Activated naive CD8-positive, alpha-beta T cell treated with anti-CD3 and anti-CD28 coated beads, Interleukin-2, amount 10 ng/mL, durations not matched to agents 7 days and 5 days (primary cell): ENCODE results near the gene BRICD5. TPM values are rescaled to one million over a fixed set of nuclear protein-coding genes. Genes with fewer than 3 reads are reported as not detected.
A peak's percentile ranks its signal among the peaks of the same experiment; 100 is the strongest.

Experiments
- ATAC-seq: fragments of 150-1000 bp; cut with Tn5 transposase; one replicate; pipeline ENCODE4 v1.10.0; 2021; ENCODE audit warnings: low read depth, moderate library complexity
- POLR2A ChIA-PET: fragments of 350-600 bp; sonication (Branson Sonifier 250); formaldehyde crosslinking; loops from one replicate; lab custom pipeline; 2021; ENCODE audit warnings: antibody characterized with exemption; lab: Charles Lee
- DNase-seq: peaks from one replicate; pipeline ENCODE4 v3.0.0; 2021
- H3K27ac Mint-ChIP-seq: one replicate; pipeline ENCODE4 v1.8.0; 2022; ENCODE audit warnings: mild to moderate bottlenecking, mixed read lengths
- H3K27me3 Mint-ChIP-seq: one replicate; pipeline ENCODE4 v1.8.0; 2022; ENCODE audit warnings: mild to moderate bottlenecking, moderate library complexity, mixed read lengths
- H3K36me3 Mint-ChIP-seq: one replicate; pipeline ENCODE4 v1.8.0; 2021; ENCODE audit warnings: mild to moderate bottlenecking, mixed read lengths
- H3K4me1 Mint-ChIP-seq: one replicate; pipeline ENCODE4 v1.8.0; 2021; ENCODE audit warnings: mixed read lengths
- H3K4me3 Mint-ChIP-seq: one replicate; pipeline ENCODE4 v1.8.0; 2022; ENCODE audit warnings: mild to moderate bottlenecking, moderate library complexity, mixed read lengths
- H3K9me3 Mint-ChIP-seq: one replicate; pipeline ENCODE4 v1.8.0; 2021; ENCODE audit warnings: mixed read lengths
- total RNA-seq, 2 experiments: library from RNA; stranded (reverse); gene quantifications; one replicate each; pipeline ENCODE4 v1.2.3, GENCODE V29; 2021

The BRICD5 gene
- total RNA-seq, 2 experiments from 2014 or later, result 17.3 to 18.4 TPM

DNA sequence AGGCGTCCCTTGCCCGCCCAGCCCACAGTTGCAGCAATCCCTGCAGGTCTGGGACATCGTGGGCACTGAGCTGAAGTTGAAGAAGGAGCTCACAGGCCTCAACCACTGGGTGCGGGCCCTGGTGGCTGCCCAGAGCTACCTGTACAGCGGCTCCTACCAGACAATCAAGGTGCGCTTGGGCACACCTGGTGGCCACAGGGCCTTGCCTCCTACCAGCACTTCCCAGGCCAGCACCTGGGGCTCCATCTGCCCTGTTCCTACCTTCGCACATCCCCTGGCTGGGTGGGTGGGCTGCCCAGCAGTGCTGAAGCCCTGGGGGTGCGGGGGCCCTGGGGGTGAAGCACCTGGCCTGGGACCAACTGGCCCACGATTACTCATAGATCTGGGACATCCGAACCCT is 35.2 kb downstream of the BRICD5 start:
- ATAC-seq (no peak), DNase-seq (no peak)
- H3K27me3 Mint-ChIP-seq, result no peaks in the 10 kb centered on the region
- H3K27ac Mint-ChIP-seq, result no peak overlapping the region
- H3K4me1 Mint-ChIP-seq, result no peaks in the 10 kb centered on the region
- peaks cover 1% of the 10 kb centered on the region for H3K36me3 Mint-ChIP-seq
- POLR2A ChIA-PET, result no interaction called here
- no peaks in the 10 kb centered on the region for H3K9me3 Mint-ChIP-seq
- no peak overlapping the region for H3K4me3 Mint-ChIP-seq

DNA sequence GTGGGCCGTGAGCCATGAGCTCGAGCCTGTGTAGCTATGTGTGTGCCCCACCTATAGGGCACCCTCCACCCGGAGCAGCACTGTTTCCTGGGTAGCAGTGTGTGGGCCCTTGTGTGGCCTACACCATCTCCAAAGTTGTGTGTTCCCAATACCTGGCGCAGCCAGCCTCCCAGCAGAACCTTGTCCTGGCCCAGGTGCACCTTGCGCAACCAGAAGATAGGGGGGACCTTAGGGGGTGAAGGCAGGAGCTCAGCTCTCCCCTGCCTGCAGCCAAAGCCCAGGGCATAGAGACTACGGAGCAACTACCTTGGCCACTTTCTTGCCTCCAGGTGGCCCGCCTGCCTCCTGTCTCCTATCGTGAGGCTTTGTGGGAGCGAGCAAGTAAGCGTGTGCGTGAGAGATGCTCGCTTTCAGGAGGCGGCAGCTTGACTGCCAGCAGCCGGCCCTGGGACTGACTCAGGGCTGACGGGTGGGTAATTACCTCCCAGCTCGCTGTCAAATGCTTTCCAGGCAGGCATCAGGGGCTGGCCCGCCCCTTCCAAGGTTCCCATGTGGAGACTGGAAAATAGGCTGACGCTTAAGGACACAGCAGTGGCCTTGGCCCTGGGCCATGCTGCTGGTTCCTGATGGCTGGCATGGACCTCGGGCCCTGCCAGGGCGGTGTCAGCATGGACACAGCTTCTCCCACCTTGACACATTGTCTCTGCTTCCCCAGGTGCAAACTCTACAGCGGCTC is 36.1 kb downstream of the BRICD5 start:
- no peaks in the 10 kb centered on the region for H3K9me3 Mint-ChIP-seq
- H3K36me3 Mint-ChIP-seq, result peaks cover 1% of the 10 kb centered on the region
- H3K4me1 Mint-ChIP-seq, result no peaks in the 10 kb centered on the region
- POLR2A ChIA-PET, result interaction anchor here (1.2 kb wide), 1 partner anchor 19 kb away, joined by 3 read pairs; the partner anchor contains the start of gene TRAF7
- H3K27me3 Mint-ChIP-seq, result no peaks in the 10 kb centered on the region
- no peak overlapping the region for H3K4me3 Mint-ChIP-seq
- DNase-seq (no peak), ATAC-seq (no peak)
- H3K27ac Mint-ChIP-seq, result no peak overlapping the region

DNA sequence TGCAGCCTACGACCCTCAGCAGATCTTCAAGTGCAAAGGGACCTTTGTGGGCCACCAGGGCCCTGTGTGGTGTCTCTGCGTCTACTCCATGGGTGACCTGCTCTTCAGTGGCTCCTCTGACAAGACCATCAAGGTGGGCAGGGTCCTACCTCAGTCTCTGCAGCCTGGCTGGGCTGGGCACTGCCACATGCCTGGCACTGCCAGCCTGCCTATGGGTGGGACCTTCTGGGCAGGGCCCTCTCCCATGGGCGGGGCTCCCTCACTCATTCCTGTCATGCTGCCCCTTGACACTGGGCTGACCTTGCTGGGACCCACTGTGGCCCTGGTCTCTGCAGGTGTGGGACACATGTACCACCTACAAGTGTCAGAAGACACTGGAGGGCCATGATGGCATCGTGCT is 36.7 kb downstream of the BRICD5 start:
- POLR2A ChIA-PET, result interaction anchor here (1.2 kb wide), 1 partner anchor 18 kb away, joined by 3 read pairs; the partner anchor contains the start of gene TRAF7
- no peaks in the 10 kb centered on the region for H3K4me1 Mint-ChIP-seq
- no peak for DNase-seq
- H3K4me3 Mint-ChIP-seq, result no peak overlapping the region
- no peaks in the 10 kb centered on the region for H3K9me3 Mint-ChIP-seq
- no peak for ATAC-seq
- no peak overlapping the region for H3K27ac Mint-ChIP-seq
- peaks cover 1% of the 10 kb centered on the region for H3K36me3 Mint-ChIP-seq
- no peaks in the 10 kb centered on the region for H3K27me3 Mint-ChIP-seq

DNA sequence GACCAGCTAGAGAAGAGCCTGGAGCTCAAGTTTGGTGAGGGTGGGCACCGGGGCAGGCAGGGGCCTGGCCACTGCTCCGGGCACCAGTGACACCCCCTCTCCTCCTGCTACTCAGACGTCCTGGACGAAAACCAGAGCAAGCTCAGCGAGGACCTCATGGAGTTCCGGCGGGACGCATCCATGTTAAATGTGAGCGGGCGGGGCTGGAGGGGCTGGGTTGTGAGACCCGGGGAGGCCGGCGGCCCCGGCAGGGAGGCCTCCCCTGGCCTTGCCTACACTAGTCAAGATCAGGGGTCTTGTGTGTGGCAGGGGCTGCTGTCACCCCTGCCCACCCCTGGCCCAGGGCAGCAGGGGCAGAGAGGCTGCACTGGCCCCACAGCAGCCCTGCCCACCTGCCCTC is 37.3 kb downstream of the BRICD5 start:
- no peaks in the 10 kb centered on the region for H3K9me3 Mint-ChIP-seq
- H3K36me3 Mint-ChIP-seq, result peaks cover 1% of the 10 kb centered on the region
- DNase-seq, result no peak
- H3K4me3 Mint-ChIP-seq, result no peak overlapping the region
- H3K4me1 Mint-ChIP-seq, result no peaks in the 10 kb centered on the region
- ATAC-seq, result no peak
- no peak overlapping the region for H3K27ac Mint-ChIP-seq
- H3K27me3 Mint-ChIP-seq, result no peaks in the 10 kb centered on the region
- POLR2A ChIA-PET, result no interaction called here

DNA sequence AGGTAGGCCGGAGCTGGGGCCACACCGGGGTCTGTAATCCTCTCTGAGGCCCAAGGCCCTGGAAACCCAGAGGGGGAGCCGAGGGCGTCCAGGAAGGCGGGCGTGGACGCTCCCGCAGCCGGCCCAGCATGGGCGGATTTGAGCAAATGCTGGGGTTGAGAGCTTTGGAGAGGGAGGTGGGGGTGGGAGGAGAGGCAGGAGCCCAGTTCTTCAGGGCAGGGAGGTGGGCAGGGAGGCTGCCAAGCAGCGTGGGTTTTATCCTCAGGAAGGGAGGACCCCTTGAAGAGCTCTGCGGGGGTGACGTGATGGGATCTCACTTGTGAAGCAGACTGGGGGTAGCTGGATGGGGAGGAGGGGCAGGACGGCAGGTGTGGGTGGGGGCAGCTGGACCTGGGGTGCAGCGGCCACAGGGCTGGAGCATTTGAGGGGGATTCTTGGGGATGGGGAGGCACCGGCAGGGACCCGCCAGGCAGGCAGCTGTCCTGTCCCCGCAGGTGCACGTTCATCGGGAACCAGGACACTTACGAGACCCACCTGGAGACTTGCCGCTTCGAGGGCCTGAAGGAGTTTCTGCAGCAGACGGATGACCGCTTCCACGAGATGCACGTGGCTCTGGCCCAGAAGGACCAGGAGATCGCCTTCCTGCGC is 37.9 kb downstream of the BRICD5 start:
- H3K9me3 Mint-ChIP-seq, result no peaks in the 10 kb centered on the region
- ATAC-seq (no peak), DNase-seq (no peak)
- no peak overlapping the region for H3K27ac Mint-ChIP-seq
- H3K27me3 Mint-ChIP-seq, result no peaks in the 10 kb centered on the region
- no peaks in the 10 kb centered on the region for H3K4me1 Mint-ChIP-seq
- peaks cover 1% of the 10 kb centered on the region for H3K36me3 Mint-ChIP-seq
- no peak overlapping the region for H3K4me3 Mint-ChIP-seq
- POLR2A ChIA-PET, result no interaction called here

DNA sequence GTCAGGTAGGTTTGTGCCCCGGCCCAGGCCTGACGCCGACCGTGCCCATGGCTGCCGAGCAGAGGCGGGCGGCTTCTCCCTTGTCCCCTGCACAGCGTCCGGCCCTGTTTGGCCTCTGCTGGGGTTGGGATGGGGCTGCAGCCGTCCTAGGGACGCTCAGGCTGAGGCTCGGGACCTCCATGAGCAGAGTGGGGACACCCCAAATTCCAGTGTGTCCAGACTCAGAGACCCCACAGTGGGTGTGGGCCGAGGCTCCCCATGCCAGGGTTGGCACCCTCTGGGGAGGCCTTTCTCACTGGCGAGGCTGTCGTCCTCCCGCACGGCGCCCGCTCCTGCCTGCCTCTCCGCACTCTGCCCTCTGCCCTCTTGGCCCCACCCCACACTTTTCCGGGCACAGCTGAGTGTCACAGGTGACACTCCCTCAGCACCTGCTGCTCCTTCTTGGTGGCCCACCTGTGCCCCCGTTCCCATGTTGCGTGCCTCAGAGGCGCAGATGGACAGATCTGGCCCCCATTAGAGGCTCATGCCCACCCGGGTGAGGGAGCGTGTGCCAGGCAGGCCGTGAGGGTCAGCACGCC is 39.0 kb downstream of the BRICD5 start:
- Mint-ChIP-seq H3K27me3 (no peaks in the 10 kb centered on the region), H3K36me3 (peaks cover 1% of the 10 kb centered on the region), H3K27ac (no peak overlapping the region), H3K4me1 (no peaks in the 10 kb centered on the region), H3K4me3 (no peak overlapping the region), H3K9me3 (no peaks in the 10 kb centered on the region)
- no peak for ATAC-seq
- POLR2A ChIA-PET, result no interaction called here
- no peak for DNase-seq

DNA sequence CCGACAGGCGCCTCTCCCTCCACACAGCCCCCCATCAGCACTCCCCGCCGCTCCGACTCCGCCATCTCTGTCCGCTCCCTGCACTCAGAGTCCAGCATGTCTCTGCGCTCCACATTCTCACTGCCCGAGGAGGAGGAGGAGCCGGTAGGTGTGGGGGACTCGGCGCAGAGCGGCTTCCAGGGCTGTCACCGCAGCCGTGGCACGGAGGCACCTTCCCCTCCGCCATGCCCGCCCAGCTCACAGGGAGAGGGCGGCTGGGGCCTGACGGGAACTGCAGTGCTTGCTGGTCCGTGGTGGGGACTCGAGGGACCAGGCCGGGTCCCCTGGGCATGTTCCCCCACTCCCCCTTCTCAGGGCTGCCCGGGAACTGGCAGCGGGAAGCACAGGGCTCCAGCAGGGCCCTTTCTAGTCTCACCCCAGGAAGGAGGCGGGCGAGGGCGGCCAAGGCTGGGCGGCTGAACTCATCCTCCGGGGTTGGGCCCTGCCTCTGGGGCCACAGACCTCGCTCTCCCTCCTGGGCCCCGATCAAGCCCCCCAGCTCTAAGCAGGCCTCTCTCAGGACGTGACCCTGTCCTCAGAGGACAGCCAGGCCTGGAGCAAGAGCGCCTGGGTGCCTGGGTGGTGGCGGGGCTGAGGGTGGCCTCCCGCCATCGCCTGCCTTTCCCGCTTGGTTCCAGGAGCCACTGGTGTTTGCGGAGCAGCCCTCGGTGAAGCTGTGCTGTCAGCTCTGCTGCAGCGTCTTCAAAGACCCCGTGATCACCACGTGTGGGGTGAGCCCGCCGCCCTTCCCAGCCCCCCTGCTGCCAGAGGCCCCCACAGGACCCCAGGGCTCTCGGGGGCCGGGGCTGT is 39.9 kb downstream of the BRICD5 start:
- POLR2A ChIA-PET, result no interaction called here
- Mint-ChIP-seq H3K4me3 (no peak overlapping the region), H3K36me3 (peaks cover 5% of the 10 kb centered on the region), H3K27me3 (no peaks in the 10 kb centered on the region), H3K27ac (no peak overlapping the region), H3K9me3 (no peaks in the 10 kb centered on the region), H3K4me1 (no peaks in the 10 kb centered on the region)
- ATAC-seq (no peak), DNase-seq (no peak)

DNA sequence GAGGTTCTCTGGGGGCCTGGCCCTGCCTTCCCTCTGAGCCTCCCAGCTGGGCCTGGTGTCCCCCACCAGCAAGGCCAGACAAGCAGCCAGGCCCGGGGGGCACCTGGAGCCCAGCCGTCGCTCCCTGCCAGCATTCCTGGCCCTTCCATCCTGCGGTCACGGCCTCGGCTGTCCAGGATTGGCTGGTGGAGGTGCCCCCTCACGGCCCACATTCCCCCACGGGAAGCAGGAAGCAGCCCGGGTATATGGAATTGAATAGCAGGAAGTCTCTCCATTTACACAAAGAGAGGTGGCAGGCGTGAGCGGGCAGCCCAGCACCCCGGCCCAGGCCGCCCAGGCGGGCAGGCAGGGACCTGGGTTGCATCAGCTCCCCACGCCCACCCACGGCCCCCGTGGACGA is 40.6 kb downstream of the BRICD5 start:
- Mint-ChIP-seq H3K36me3 (peaks cover 8% of the 10 kb centered on the region), H3K4me1 (no peaks in the 10 kb centered on the region), H3K4me3 (no peak overlapping the region), H3K27ac (no peak overlapping the region), H3K9me3 (no peaks in the 10 kb centered on the region), H3K27me3 (no peaks in the 10 kb centered on the region)
- DNase-seq (no peak), ATAC-seq (no peak)
- POLR2A ChIA-PET, result no interaction called here

DNA sequence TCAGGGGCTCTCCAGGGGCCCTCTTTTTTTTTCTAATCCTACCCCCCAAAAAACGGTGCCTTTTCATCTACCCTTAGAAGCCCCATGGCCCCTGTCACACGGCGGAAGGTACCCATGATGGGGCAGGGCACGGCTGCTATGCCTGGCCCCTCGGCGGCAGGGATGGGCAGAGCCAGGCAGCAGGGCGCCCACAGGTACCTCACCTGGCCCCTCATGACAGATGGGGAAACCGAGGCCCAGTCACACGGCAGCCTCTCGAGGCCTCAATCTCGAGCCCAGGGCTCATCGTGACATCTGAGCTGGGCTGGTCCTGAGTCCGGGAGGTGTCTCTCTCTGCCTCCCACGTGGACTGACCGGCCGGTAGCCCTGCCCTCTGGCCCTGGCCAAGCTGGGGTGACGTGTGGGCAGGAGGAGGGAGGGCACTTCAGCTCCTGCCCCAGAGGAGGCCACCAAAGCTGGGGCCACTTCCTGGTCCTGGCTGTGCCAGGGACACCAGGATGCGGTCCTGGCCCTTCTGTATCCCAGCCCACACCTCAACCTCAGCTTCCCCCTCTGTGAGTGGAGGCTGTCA is 43.5 kb downstream of the BRICD5 start:
- POLR2A ChIA-PET, result interaction anchor here (1.9 kb wide), 1 partner anchor 12 kb away, joined by 10 read pairs; the partner anchor contains the start of gene TRAF7
- DNase-seq (no peak), ATAC-seq (no peak)
- Mint-ChIP-seq H3K36me3 (peaks cover 16% of the 10 kb centered on the region), H3K4me1 (no peaks in the 10 kb centered on the region), H3K27me3 (no peaks in the 10 kb centered on the region), H3K4me3 (no peak overlapping the region), H3K27ac (no peak overlapping the region), H3K9me3 (no peaks in the 10 kb centered on the region)

DNA sequence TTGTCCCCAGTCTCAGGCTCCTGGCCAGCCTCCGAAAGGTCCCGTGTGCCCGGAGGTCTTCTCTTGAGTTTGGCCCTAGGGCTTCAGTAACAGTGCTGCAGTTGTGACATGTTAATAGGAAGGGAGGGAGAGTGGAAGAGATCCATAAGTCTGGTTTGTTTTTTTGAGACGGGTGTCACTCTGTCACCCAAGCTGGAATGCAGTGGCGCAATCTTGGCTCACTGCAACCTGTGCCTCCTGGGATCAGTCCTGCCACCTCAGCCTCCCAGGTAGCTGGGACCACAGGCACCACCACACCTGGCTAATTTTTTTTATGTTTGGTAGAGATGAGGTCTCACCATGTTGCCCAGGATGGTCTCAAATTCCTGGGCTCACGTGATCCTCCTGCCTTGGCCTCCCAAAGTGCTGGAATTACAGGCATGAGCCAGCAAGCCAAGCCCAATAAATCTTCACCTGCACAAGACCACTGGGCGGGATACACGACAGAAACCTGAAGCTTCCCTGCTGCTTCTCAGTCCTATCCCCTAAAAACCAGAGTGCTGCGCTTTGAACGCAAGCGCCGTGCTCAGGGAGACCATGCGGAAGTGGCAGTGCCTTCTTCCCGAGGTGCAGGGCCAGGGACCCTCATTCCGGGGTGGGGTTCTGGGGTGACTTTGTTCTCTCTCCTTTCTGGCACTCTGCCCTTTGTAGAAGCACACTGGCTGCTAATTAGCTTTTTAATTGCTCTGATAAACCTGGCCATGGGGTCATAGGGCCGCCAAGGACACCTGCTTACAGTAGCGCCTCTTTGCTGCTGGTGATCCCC is 44.2 kb downstream of the BRICD5 start:
- POLR2A ChIA-PET, result interaction anchor here (0.5 to 0.9 kb wide), 2 partner anchors 11 to 579 kb away, joined by 3 read pairs; partner anchors contain the start of gene TRAF7
- H3K27ac Mint-ChIP-seq, result peak overlapping the region; percentile 25
- no peak for DNase-seq
- no peak overlapping the region for H3K4me3 Mint-ChIP-seq
- H3K4me1 Mint-ChIP-seq, result no peaks in the 10 kb centered on the region
- no peaks in the 10 kb centered on the region for H3K9me3 Mint-ChIP-seq
- peaks cover 18% of the 10 kb centered on the region for H3K36me3 Mint-ChIP-seq
- no peaks in the 10 kb centered on the region for H3K27me3 Mint-ChIP-seq
- no peak for ATAC-seq

DNA sequence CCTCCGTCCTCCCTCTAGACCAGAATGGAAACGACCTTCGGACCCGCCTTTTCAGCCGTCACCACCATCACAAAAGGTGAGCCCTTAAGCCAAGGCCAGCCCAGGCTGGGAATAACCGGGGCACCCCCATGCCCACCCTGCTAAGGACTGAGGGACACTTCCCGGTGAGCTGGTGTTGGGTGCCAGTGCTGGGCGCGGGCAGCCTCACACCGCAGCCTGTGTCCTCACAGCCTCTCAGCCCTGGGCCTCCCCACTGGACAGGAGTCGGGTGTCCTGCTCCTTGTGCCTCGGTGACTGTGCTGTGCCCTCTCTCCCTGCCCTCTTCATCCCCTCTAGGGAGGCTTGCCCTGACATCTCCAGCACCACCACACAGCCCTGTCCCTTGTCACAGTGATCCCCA is 44.8 kb downstream of the BRICD5 start:
- ATAC-seq (no peak), DNase-seq (no peak)
- no peaks in the 10 kb centered on the region for H3K27me3 Mint-ChIP-seq
- no peaks in the 10 kb centered on the region for H3K4me1 Mint-ChIP-seq
- no peak overlapping the region for H3K4me3 Mint-ChIP-seq
- peak overlapping the region; percentile 25 for H3K27ac Mint-ChIP-seq
- H3K9me3 Mint-ChIP-seq, result no peaks in the 10 kb centered on the region
- POLR2A ChIA-PET, result interaction anchor here (0.9 kb wide), 1 partner anchor 11 kb away, joined by 3 read pairs; the partner anchor contains the start of gene TRAF7
- H3K36me3 Mint-ChIP-seq, result peaks cover 18% of the 10 kb centered on the region

DNA sequence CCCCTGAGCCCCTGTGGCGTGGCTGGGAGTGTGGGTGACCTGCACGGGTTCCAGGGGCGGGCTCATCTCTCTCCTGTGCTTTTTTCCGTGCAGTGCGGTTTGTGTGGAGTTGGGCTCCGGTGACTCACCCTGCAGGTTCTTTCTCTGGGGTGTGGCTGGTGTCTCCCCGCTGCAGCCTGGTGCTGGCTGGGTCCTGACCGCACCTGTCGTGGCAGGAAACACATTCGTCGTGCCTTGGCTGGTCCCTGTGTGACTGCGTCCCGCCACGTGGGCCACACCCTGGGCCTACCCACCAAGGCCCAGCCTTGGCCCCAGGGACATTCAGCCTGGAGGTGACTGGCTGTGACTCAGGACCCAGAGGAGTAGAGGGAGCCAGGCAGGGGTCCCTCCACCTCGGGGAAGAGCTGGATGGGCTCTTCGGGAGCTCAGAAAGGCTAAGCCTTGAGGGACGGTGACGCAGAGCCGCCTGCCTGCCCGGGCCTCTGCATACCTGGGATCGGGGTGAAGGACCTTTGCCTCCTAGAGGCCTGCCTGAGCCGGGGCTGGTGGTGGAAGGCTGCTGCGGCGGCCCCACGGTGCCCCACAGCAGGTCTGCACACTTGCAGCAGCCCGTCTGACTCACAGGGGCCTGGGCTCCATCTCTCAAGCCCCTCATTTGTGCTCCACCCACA is 47.3 kb downstream of the BRICD5 start:
- Mint-ChIP-seq H3K27me3 (no peaks in the 10 kb centered on the region), H3K36me3 (peaks cover 18% of the 10 kb centered on the region), H3K4me1 (peaks cover 1% of the 10 kb centered on the region), H3K4me3 (no peak overlapping the region), H3K27ac (no peak overlapping the region), H3K9me3 (no peaks in the 10 kb centered on the region)
- no peak for DNase-seq
- POLR2A ChIA-PET, result no interaction called here
- ATAC-seq, result no peak
